SK-N-SH (cell line): ENCODE data around the gene PBX2. TPM values are rescaled to one million over a fixed set of nuclear protein-coding genes. Genes with fewer than 3 reads are reported as not detected.

ENCODE experiments used
- CTCF ChIA-PET: fragments of 300-600, 350-600 bp; formaldehyde crosslinking; extraction: SDS; loops from one replicate; lab custom pipeline; 2021; lab: Yijun Ruan, JAX
- POLR2A ChIA-PET: fragments of 350-600 bp; sonication (Branson Sonifier 250); formaldehyde crosslinking; extraction: SDS; loops from one replicate; lab custom pipeline; 2020; ENCODE audit warnings: antibody characterized with exemption, inconsistent platforms; lab: Yijun Ruan, JAX
- DNase-seq: peaks from one replicate; pipeline ENCODE4 v3.0.0; 2012
- H2AFZ ChIP-seq: fragments of 200-600 bp; sonication (generic); 2 replicates; pipeline ENCODE4 v1.8.1; 2016; ENCODE audit warnings: antibody characterized with exemption, mild to moderate bottlenecking, low read depth
- H3F3A ChIP-seq: fragments of 200-600 bp; sonication (generic); replicated peaks from 2 replicates; pipeline ENCODE3; 2016; ENCODE audit warnings: antibody characterized with exemption, mild to moderate bottlenecking; ENCODE audit not compliant: insufficient read depth
- H3K27ac ChIP-seq, 2 experiments: fragments of 200-500 bp in 1 of 2; fragments of 200-600 bp in 1 of 2; sonication (Bioruptor generic) in 1 of 2; sonication (generic), shearing (Covaris generic) in 1 of 2; 2 replicates each; pipeline versions ENCODE4 v1.5.1 to v1.6.1; 2014 to 2016; ENCODE audit warnings: low read depth in 2 of 2, inconsistent platforms in 1 of 2, low read length in 1 of 2, mild to moderate bottlenecking in 1 of 2, mixed read lengths in 1 of 2
- H3K27me3 ChIP-seq: fragments of 200-600 bp; sonication (generic), shearing (Covaris generic); 2 replicates; pipeline ENCODE4 v1.6.1; 2016; ENCODE audit warnings: mixed run types; ENCODE audit not compliant: insufficient read depth
- H3K36me3 ChIP-seq, 2 experiments: fragments of 200-500 bp in 1 of 2; fragments of 200-600 bp in 1 of 2; sonication (Bioruptor generic) in 1 of 2; sonication (generic) in 1 of 2; replicated peaks in 1 of 2; 2 replicates each; pipeline versions ENCODE3 to v1.5.1; 2014 to 2016; ENCODE audit warnings: low read length in 1 of 2, mild to moderate bottlenecking in 1 of 2; ENCODE audit not compliant: insufficient read depth in 2 of 2, control insufficient read depth in 1 of 2
- H3K4me1 ChIP-seq, 2 experiments: fragments of 200-500 bp in 1 of 2; fragments of 200-600 bp in 1 of 2; sonication (Bioruptor generic) in 1 of 2; sonication (generic), shearing (Covaris generic) in 1 of 2; 2 replicates each; pipeline versions ENCODE4 v1.5.1 to v1.6.1; 2014 to 2016; ENCODE audit warnings: low read depth in 1 of 2, low read length in 1 of 2, mixed run types in 1 of 2; ENCODE audit not compliant: insufficient read depth in 2 of 2, control insufficient read depth in 1 of 2
- H3K4me2 ChIP-seq: fragments of 200-600 bp; sonication (generic), shearing (Covaris generic); 2 replicates; pipeline ENCODE4 v1.6.1; 2017; ENCODE audit warnings: mixed run types
- H3K4me3 ChIP-seq, 2 experiments: fragments of 200-500 bp in 1 of 2; fragments of 200-600 bp in 1 of 2; sonication (Bioruptor generic) in 1 of 2; sonication (generic), shearing (Covaris generic) in 1 of 2; 2 replicates each; pipeline versions ENCODE4 v1.5.1 to v1.8.1; 2014 to 2016; ENCODE audit warnings: low read depth in 2 of 2, inconsistent platforms in 1 of 2, low read length in 1 of 2, mild to moderate bottlenecking in 1 of 2, mixed read lengths in 1 of 2, moderate library complexity in 1 of 2
- H3K79me2 ChIP-seq: fragments of 200-600 bp; sonication (generic); 2 replicates; pipeline ENCODE4 v1.8.1; 2017; ENCODE audit warnings: mild to moderate bottlenecking; ENCODE audit not compliant: insufficient read depth
- H3K9ac ChIP-seq: fragments of 200-600 bp; sonication (generic); 2 replicates; pipeline ENCODE4 v1.6.1; 2017; ENCODE audit warnings: mixed run types
- H3K9me2 ChIP-seq: fragments of 200-600 bp; sonication (generic); 2 replicates; pipeline ENCODE4 v1.6.1; 2017; ENCODE audit warnings: mixed run types
- H3K9me3 ChIP-seq: fragments of 200-600 bp; sonication (generic); 2 replicates; pipeline ENCODE4 v1.6.1; 2017; ENCODE audit warnings: mixed run types, mild to moderate bottlenecking, moderate library complexity
- H4K20me1 ChIP-seq: fragments of 200-600 bp; sonication (generic); 2 replicates; pipeline ENCODE4 v1.6.1; 2017; ENCODE audit warnings: mild to moderate bottlenecking, mixed run types; ENCODE audit not compliant: insufficient read depth
- ELF1 ChIP-seq: IDR thresholded peaks from 2 replicates; pipeline ENCODE4 v1.4.0; 2012
- FOSL2 ChIP-seq: IDR thresholded peaks from 2 replicates; pipeline ENCODE4 v1.4.0; 2012; ENCODE audit warnings: low read depth, mild to moderate bottlenecking, moderate library complexity, borderline replicate concordance
- FOXM1 ChIP-seq: IDR thresholded peaks from 2 replicates; pipeline ENCODE4 v1.4.0; 2012; ENCODE audit warnings: low read depth, mild to moderate bottlenecking
- GABPA ChIP-seq: IDR thresholded peaks from 2 replicates; pipeline ENCODE4 v1.4.0; 2012; ENCODE audit warnings: low read depth, mild to moderate bottlenecking
- MAX ChIP-seq: IDR thresholded peaks from 2 replicates; pipeline ENCODE4 v1.4.0; 2012; ENCODE audit warnings: low read depth
- MEF2A ChIP-seq: IDR thresholded peaks from 2 replicates; pipeline ENCODE4 v1.4.0; 2012; ENCODE audit warnings: low read depth, borderline replicate concordance
- MXI1 ChIP-seq: IDR thresholded peaks from 2 replicates; pipeline ENCODE4 v1.6.1; 2012; ENCODE audit warnings: mild to moderate bottlenecking, low read depth, low read length, improper control_type of control experiment
- NFIC ChIP-seq: IDR thresholded peaks from 2 replicates; pipeline ENCODE4 v1.4.0; 2012; ENCODE audit warnings: borderline replicate concordance
- REST ChIP-seq: IDR thresholded peaks from 2 replicates; pipeline ENCODE4 v1.6.1; 2012; ENCODE audit warnings: mild to moderate bottlenecking, low read depth, low read length, moderate library complexity
- RFX5 ChIP-seq: IDR thresholded peaks from 2 replicates; pipeline ENCODE4 v1.6.1; 2012; ENCODE audit warnings: mild to moderate bottlenecking, improper control_type of control experiment, low read length
- SIN3A ChIP-seq: IDR thresholded peaks from 2 replicates; pipeline ENCODE4 v1.6.1; 2012; ENCODE audit warnings: low read depth, mild to moderate bottlenecking, low read length, moderate library complexity, borderline replicate concordance
- TAF1 ChIP-seq: IDR thresholded peaks from 2 replicates; pipeline ENCODE4 v1.6.1; 2012; ENCODE audit warnings: low read depth, mild to moderate bottlenecking, low read length, moderate library complexity, borderline replicate concordance
- TEAD4 ChIP-seq: IDR thresholded peaks from 2 replicates; pipeline ENCODE4 v1.4.0; 2012; ENCODE audit warnings: mild to moderate bottlenecking, borderline replicate concordance; ENCODE audit not compliant: insufficient read depth
- USF1 ChIP-seq: IDR thresholded peaks from 2 replicates; pipeline ENCODE4 v1.4.0; 2012; ENCODE audit warnings: low read depth, borderline replicate concordance
- WGBS: methylation state at CpG from one replicate; pipeline ENCODE4 v1.1.6; 2017; ENCODE audit warnings: low lambda C conversion rate; 5-methylcytosine and 5-hydroxymethylcytosine counted together
- polyA plus RNA-seq, 3 experiments: library from polyadenylated mRNA; depleted of rRNA; stranded (reverse); fragments of >200 nt; gene quantifications; 2 replicates each; pipeline ENCODE4 v1.2.3, GENCODE V29; 2012
- TF ChIP-seq, protein P1 (sequence below): IDR thresholded peaks from 2 replicates; pipeline ENCODE4 v1.4.0; 2012; ENCODE audit warnings: low read depth, borderline replicate concordance

PBX2 gene
- polyA plus RNA-seq, 1 of the 3 experiments (the other 2 are of a cell fraction): 74.5 TPM

DNA sequence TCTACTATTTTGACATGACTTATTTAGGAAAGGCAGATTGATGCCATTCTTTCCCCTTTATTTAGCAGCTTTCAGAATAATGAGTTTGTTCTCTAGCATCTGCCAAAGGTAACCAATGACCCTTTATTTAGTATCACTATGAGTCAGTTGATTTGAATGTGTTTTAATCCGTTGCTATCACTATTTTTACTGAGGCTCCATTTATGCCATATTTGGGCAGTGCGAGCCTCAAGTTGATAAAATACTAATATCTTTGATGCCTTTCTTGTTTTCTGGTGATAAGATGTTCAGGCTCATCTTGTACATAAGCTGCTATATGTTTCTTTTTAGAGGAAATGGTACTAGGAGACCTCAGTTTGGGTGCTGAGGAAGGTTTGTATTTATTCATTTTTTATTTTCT lies 49.5 kb upstream of the PBX2 start:
- no peak overlapping the region for H3K4me2 ChIP-seq
- no peaks in the 10 kb centered on the region for H3K9me3 ChIP-seq
- H3K36me3 ChIP-seq: no peaks in the 10 kb centered on the region
- H3K4me3 ChIP-seq: no peak overlapping the region
- no peak for TF ChIP-seq FOSL2
- no peak for TF ChIP-seq TAF1
- no peak for TF ChIP-seq REST
- no peak for TF ChIP-seq GABPA
- no peak for TF ChIP-seq USF1
- no peak for TF ChIP-seq MAX
- no peak for TF ChIP-seq FOXM1
- no peak for TF ChIP-seq MEF2A
- TF ChIP-seq, protein P1, sequence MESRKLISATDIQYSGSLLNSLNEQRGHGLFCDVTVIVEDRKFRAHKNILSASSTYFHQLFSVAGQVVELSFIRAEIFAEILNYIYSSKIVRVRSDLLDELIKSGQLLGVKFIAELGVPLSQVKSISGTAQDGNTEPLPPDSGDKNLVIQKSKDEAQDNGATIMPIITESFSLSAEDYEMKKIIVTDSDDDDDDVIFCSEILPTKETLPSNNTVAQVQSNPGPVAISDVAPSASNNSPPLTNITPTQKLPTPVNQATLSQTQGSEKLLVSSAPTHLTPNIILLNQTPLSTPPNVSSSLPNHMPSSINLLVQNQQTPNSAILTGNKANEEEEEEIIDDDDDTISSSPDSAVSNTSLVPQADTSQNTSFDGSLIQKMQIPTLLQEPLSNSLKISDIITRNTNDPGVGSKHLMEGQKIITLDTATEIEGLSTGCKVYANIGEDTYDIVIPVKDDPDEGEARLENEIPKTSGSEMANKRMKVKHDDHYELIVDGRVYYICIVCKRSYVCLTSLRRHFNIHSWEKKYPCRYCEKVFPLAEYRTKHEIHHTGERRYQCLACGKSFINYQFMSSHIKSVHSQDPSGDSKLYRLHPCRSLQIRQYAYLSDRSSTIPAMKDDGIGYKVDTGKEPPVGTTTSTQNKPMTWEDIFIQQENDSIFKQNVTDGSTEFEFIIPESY: no peak
- no peak for TF ChIP-seq NFIC
- no peak for TF ChIP-seq ELF1
- no peak for TF ChIP-seq TEAD4
- TF ChIP-seq SIN3A: no peak
- TF ChIP-seq MXI1: no peak
- no peak for TF ChIP-seq RFX5
- H3K27ac ChIP-seq: no peak overlapping the region
- no peaks in the 10 kb centered on the region for H4K20me1 ChIP-seq
- no peaks in the 10 kb centered on the region for H3K79me2 ChIP-seq
- no peak overlapping the region for H3K9ac ChIP-seq
- no peaks in the 10 kb centered on the region for H3K9me2 ChIP-seq
- no peaks in the 10 kb centered on the region for H3K4me1 ChIP-seq
- no peaks in the 10 kb centered on the region for H3F3A ChIP-seq
- 5% methylated on average over 2 of the region's 2 CpGs for WGBS
- ChIA-PET CTCF (interaction anchor here (1.0 kb wide), 1 partner anchor 557 kb away, joined by 3 read pairs; no protein-coding TSS in a partner anchor), POLR2A (no interaction called here)
- H3K27me3 ChIP-seq: peaks cover 52% of the 10 kb centered on the region
- no peak overlapping the region for H2AFZ ChIP-seq
- DNase-seq: no peak
